HL-60 (cell line): ENCODE results near the gene GNPTAB.

Source experiments
- DNase-seq, 2 experiments: peaks; one replicate each; pipeline ENCODE4 v3.0.0-alpha.2; 2010 to 2020; ENCODE audit warnings: low read depth in 1 of 2, low spot score in 1 of 2
- H3K27ac ChIP-seq: fragments of 250-450 bp; sonication (Bioruptor Pico); replicated peaks from 2 replicates; pipeline ENCODE4 v1.5.1; 2020; ENCODE audit warnings: mild to moderate bottlenecking, moderate library complexity
- H3K27me3 ChIP-seq: fragments of 250-450 bp; sonication (Bioruptor Pico); 2 replicates; pipeline ENCODE4 v1.5.1; 2021; ENCODE audit warnings: mild to moderate bottlenecking, moderate library complexity; ENCODE audit not compliant: insufficient read depth, poor library complexity, severe bottlenecking
- H3K4me3 ChIP-seq: replicated peaks from 2 replicates; pipeline ENCODE4 v1.5.1; 2011; ENCODE audit warnings: mild to moderate bottlenecking, control low read depth, low read length; ENCODE audit not compliant: insufficient read depth
- CTCF ChIP-seq: IDR thresholded peaks from one replicate; pipeline ENCODE4 v1.5.1; 2011; ENCODE audit warnings: low read length, control low read depth, inconsistent platforms; ENCODE audit not compliant: insufficient read depth
- GABPA ChIP-seq: IDR thresholded peaks from 2 replicates; pipeline ENCODE4 v1.6.1; 2012; ENCODE audit warnings: low read depth
- POLR2AphosphoS5 ChIP-seq: IDR thresholded peaks from 2 replicates; pipeline ENCODE4 v1.6.1; 2012; ENCODE audit warnings: low read depth
- REST ChIP-seq: IDR thresholded peaks from 2 replicates; pipeline ENCODE4 v1.6.1; 2012; ENCODE audit warnings: low read depth; ENCODE audit not compliant: insufficient replicate concordance
- SPI1 ChIP-seq: IDR thresholded peaks from 2 replicates; pipeline ENCODE4 v1.6.1; 2012; ENCODE audit warnings: low read depth, mild to moderate bottlenecking, borderline replicate concordance

The GNPTAB gene

GRCh38 chr12:101792046-101792931 is 38.5 kb downstream of the GNPTAB start:
- no peaks in the 10 kb centered on the region for H3K27me3 ChIP-seq
- no peak overlapping the region for H3K27ac ChIP-seq
- DNase-seq = no peak
- H3K4me3 ChIP-seq = no peak overlapping the region
- TF ChIP-seq REST = no peak
- no peak for TF ChIP-seq GABPA
- no peak for TF ChIP-seq CTCF
- no peak for TF ChIP-seq POLR2AphosphoS5
- no peak for TF ChIP-seq SPI1

- no peak overlapping the region for H3K27ac ChIP-seq
- H3K27me3 ChIP-seq = no peaks in the 10 kb centered on the region
- H3K4me3 ChIP-seq = no peak overlapping the region
- TF ChIP-seq GABPA = no peak
- TF ChIP-seq POLR2AphosphoS5 = no peak
- no peak for TF ChIP-seq CTCF
- TF ChIP-seq SPI1 = no peak
- no peak for TF ChIP-seq REST
- no peak for DNase-seq
Observed at GRCh38 chr12:101789171-101789570, 41.6 kb downstream of the GNPTAB start.

GRCh38 chr12:101785671-101786070 is 45.1 kb downstream of the GNPTAB start:
- H3K27ac ChIP-seq = no peak overlapping the region
- no peaks in the 10 kb centered on the region for H3K27me3 ChIP-seq
- H3K4me3 ChIP-seq = no peak overlapping the region
- TF ChIP-seq REST = no peak
- no peak for TF ChIP-seq POLR2AphosphoS5
- TF ChIP-seq GABPA = no peak
- no peak for TF ChIP-seq SPI1
- TF ChIP-seq CTCF = no peak
- no peak for DNase-seq
